Measurements from ENCODE around the gene TTC28.

Gene TTC28

DNA sequence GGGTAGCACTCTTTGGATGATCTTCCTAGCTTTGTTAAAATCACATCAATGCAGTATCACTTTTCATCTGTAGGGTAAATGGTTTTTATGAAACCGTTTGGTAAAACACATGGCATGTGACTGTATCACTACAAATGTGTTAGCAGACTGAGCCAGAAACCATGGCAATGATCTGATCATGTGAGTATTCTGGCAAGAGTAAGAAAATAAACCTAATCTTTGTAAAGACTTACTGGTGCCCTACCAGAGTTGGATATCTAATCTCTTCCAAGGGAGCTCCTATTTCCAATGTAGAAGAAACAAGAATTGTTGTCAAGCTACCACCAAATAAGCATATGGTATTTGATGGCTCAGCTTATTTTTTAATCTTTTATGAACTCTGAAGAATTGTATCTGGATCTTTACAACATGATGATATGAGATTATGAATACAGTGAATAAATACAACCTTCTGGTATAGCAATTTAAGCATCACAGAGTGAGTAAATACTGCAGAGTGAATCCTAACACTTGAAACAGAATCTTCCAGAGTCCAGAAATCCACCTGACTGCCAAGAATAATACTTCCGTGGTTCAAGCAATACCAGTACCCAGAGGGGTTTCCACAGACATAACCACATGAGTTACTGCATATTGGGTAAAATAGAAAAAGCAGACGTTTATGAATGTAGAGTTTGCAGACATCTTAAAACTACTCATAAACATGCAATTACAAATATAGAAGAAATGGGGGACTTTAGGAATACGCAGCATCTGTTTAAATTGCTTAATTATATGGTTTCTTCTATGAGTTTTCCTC lies 238.8 kb downstream of the TTC28 start:
- no peak for DNase-seq (ENCODE audit: low read depth)

DNA sequence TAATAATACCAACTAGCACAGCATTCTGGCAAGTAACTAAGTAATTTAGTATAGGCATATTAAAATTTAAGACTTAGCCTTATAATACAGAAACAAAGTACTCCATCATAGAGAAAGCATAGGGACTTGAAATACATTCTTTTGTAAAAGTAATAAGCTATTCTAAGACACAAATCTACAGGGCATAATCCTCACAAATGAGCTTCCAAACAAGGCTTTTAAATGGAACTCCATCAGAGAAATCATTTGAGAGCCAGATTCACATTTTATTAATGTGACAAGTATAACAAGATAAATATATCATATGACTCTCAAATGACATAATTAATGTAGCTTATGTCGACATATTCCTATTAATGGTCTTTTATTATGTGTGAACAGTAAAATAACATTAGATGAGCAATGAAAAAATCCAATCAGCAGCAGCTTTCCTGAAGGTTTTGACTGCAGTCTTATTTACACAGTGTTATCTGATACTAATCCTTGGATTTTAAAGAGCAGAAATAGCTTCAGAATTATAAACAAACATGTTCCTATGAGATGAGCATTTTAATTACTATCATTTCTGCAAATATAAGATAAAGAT lies 241.4 kb downstream of the TTC28 start:
- DNase-seq (ENCODE audit: low read depth), result no peak

DNA sequence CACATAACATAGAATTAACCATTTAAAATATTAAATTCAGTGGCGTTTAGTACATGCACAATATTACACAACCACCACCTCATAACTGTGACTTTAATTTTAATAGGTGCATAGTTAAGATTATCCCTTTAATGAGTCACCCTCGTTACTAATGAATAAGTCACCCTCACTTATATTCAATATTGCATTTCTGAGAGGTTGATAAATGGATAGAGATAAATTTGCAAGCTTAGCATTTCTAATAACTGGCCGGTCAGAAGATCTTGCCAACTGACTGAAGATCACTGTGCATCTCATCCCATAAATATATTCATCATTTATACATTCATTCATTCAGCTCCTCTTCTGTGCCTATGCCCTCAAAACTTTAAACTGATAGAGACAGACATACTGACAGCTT lies 243.7 kb downstream of the TTC28 start:
- no peak for DNase-seq (ENCODE audit: low read depth)

DNA sequence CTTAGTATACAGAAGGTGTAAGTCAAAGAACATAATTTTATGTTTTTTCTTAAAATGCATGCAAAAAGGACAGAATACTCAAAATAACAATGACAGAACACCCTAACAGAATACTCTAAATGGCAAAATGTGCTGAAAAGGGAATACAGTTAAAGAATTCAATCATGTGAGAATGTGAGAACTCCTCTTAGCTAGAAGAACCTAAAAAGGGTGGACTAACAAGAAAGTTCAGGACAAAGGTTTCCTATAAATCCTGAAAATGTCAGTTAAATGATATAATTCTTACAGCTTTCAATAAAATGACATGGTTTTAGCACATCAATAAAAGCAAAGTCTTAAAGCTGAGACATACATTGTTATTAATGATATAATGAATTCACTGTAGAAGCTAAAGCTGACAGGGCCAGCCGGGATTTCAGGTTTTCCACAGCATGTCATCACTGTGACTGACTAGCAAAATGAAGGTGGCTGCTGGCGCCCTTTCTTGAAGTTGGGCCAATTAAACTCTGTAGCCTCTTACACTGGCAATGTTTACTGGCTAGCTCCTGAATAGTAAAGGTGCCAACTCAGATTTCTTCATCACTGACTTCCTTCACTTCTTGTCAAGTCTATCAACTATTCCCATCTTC lies 244.4 kb downstream of the TTC28 start:
- DNase-seq (ENCODE audit: low read depth), result no peak

DNA sequence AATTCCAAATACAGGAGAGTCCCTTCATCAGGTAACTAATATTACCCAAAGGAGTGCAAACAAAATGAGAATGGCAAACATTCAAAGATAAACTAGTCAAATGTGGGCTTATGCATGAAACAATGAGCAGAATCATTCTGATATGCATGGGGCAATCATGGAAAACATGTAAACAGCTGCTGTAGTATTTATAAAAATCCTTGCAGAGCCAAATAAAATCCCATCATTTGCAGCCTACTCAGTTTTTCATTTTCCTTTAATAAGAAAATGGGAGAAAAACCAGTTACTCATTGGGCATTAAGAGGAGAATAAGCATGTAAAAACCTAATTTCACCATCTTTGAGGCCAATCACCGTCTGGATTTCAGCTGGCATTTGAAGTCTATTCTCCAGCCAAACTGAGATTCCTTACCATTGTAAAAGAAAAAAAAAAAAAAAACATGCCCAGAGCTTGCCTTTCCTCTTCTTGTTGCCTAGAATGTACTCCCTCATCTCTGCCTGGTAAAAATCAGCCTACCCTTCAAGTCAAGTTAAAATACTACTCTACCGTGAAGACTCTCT lies 249.1 kb downstream of the TTC28 start:
- DNase-seq (ENCODE audit: low read depth), result no peak

DNA sequence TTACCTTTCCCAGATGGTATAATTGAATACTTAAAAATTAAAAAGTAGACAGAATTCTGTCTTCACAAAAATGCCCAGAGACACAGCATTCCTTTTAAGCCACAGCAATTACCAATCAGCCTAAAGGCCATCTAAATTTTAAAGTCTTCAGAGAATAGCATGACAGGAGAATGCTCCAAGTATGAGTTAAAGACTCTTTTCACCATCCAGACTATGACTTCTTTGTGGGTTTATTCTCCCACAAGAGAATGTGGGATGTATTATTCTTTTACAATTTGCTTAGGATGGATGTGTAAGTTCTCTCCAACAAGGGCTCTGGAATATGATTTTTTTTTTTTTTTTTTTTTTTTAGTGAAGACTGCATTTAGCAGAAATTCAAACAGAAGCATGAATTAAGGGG lies 249.9 kb downstream of the TTC28 start:
- DNase-seq (ENCODE audit: low read depth), result no peak

DNA sequence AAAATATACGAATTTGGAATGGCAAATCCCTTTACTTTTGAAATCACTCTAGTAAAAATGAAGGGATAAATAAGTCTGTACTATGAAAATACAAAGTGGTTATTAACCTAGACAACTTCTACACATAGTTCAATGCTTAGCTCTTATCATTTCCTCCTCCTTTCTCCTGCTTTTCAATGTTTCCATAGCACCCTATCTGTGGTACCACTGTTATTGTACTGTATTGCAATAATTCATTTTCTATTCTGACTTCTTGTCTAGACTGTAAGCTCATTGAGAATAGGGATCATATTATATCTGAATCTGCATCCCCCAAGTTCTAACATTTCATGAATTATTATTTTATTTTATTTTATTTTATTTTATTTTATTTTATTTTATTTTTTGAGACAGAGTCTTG lies 251.4 kb downstream of the TTC28 start:
- DNase-seq (ENCODE audit: low read depth), result no peak

DNA sequence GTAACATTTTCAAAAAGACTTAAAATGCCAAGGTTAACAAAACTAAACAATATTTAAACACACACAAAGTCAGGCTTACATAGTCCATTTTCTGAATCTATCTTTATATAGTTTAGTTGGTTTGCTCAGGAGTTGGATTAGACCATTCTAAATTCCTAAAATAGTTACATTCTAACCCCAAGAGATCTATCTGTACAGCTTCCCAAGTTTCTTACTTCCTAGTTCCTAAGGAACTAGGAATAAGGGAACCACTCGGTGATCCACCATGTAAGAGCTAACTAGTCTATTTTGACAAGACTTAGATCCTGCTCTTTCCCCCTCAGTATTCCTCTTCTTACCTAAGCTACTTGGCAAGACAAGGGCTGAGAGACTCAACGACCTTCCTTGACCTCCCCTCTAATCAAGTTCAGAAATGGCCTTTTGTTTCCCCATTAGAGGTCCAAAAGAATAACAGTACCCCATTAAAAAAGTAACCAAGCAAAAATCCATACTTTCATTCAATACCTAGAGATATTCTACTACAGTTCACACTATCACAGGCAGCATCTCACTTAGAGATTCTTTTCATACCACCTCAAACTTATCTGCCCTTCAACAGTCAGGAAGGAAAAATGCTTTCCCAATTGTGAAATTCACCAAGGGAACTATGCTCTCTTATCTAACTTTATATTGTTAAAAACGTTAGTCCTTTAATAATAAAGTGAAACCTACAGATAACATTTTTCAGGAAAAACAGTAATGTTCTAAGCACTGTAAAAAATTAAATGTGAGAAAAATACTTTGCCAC lies 253.1 kb downstream of the TTC28 start:
- DNase-seq (ENCODE audit: low read depth), result no peak

DNA sequence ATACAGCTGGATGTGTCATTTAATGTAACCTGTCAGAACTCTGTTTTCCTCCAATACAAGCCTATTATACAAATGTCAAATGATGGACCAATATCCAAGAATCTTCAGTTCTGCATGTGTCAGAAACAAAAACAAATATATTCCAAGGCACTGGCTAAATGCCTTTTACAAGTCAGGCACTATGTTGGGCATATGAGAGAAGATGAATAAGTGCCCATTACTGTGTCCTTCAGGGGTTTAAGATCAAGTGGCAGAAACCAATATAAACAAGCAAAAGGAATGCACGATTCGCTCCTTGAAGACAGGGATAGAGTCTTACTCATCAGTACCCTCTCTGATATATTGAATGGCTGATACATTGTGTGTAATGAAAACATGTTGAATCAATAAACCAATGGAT lies 254.4 kb downstream of the TTC28 start:
- DNase-seq (ENCODE audit: low read depth), result no peak

DNA sequence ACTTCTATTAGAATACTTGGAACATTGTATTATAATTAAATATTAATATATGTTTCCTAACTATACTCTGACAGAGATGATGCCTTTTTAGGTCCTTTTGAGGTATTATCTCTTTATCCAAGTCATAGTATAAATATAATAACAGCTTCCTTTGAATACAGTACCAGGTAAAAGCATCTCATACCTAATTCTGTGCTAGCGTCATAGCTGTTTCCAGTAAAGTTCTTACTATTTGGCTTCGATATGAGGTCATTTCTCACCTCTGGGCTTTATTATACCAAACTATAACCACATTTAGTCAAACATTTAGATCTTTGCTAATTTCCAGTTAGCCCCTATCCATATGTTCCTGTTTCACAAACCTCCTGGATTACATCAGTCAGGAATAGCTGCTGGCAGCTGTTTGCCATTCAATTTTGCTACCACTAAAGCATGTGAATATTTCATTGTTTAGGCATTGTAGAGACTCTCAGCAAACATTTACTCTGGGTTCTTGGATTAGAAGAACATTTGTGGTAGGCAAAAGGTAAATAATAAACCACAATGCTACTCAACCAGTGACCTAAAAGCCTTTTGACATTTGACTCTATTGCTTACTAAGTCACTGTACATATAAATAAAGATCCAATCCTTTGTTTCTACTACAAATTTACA lies 255.1 kb downstream of the TTC28 start:
- DNase-seq (ENCODE audit: low read depth), result no peak

DNA sequence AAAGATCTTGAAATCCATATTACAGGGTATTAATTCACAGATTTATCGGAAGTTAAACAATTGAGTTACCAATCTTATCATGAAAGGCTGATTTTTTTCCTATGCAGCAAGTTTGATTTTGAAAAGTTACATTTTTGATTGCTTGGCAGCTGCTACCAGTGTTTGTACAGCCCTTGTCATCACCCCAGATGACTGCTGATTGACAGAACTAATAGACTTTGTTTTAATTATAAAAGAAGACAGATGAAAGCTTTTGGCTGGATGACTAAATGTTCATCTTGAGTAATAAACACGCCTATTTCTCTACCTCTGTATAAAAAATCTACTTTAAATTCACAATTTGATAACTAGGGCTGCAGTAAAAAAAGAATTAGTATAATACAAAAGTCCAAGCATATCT lies 259.7 kb downstream of the TTC28 start:
- DNase-seq (ENCODE audit: low read depth), result no peak

DNA sequence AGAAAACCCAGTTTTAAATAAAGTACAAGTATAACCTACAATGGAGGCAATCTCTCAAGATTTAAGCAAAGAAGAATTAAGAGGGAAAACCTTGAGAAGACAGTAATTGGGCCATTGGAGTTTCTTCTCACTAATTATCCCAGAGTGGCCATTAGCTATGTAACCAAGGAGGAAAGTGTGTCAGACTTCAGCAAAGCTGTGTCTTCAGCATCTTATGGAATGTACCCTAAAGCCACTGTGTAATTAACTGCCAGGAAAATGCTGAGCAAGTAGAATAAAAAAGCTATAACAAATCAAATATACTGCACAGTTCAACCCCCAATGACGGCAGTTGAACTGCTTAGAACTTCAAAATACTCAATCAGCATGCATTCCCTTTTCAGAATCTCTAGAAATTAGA lies 261.6 kb downstream of the TTC28 start:
- no peak for DNase-seq (ENCODE audit: low read depth)

DNA sequence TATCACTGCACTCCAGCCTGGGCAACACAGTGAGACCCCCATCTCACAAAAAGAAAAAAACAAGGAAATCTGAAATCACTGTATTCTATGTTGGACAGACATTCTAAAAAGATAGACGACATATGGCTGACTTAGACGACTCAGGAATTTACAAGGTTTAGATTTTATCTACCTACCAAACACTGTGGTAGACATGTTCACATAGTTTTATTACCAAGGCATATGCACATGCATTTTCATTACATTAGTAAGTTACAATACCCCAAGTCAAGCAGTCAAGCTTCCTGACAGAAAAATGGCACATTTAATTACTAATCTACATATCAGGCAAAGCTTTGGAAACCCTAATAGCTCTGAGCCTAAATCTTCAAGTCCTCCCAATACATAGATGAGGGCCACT lies 262.2 kb downstream of the TTC28 start:
- DNase-seq (ENCODE audit: low read depth), result no peak

DNA sequence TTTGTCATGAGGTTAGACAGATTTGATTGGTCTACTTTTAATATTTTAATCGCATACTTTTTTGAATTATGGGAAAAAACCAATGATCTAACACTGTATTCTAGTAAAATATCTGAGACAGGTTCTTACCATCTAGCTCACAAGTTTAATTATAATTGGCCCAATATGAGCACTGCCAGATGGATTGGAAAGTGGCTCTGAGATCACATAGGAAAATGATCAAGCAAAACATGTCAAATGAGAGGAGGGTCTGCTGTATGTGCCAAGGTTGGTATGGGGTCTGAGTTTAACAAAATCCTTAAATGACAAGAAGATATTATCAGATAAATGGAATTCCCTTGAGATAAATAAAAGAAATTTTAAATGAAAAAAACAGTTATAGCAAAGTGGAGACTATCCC lies 264.7 kb downstream of the TTC28 start:
- no peak for DNase-seq (ENCODE audit: low read depth)

DNA sequence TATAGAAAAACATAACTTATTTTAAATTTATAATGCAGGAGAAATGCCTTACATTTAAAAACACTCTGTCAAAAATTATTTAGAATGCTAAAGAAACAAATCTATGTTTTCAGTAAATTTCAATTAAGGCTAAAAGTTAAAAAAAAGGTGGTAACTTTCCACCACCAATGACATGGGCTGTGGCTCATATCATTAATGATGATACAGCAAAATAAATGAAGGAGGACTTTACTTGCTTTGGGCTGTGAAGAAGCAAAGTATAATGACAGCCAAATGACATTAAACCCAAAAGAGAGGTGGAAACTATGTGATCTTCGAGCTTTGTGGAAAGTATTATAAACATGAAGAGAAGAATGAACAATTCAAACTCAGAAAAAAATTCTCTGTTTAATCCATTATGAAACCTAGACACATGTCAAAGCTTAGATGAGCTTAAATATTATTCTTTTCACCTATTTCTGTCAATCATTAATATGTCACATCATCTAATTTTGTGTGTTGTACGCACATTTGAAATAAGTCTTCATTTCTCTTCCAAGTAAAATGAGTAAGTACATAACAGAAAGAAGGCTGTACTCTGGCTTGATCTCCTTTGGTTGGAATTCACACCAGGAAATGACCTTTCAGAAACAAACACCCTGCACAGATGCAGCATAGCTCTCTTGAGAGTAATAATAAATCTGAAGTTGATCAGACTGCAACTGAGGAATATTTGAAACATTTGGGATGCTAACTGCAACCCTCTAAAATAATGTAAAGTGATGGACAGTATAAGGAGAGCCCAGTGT lies 265.8 kb downstream of the TTC28 start:
- DNase-seq (ENCODE audit: low read depth), result no peak

DNA sequence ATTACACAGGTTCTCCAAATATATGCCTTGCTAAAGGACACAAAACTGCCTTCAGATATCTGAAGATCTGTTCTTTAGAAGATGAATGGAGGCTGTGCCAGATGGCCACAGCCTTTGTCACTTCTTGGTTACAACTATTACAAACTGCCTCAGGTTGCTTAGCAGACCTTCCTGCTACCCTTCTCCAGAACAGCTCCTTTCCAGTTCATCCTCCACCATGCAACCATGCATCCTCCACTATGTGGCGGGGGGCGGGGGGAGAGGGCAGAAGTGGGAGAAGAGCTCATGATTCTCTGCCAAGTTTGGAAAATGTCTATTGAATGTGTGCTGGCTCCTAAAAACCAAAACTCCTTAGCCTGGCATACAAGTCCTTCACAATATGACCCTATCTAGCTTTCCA lies 267.5 kb downstream of the TTC28 start:
- DNase-seq (ENCODE audit: low read depth), result no peak

DNA sequence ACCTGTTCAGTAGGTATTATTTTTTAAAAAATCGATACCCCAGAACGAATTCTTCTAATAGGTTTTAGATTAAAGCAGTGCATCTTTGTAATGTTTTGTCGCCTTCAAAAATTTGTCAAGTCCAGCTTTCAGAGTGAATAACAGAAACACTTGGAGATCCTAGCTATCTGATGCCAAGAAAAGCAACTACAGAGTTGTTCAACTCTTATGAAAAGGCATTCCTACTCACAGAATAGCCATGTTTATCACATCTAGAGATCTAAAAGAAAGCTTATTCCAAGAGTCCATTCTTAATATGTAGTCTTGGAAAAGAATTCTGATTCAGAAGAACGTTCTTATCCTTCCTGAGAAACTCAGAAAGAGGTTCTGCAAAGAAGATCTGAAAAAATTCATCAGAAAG lies 268.5 kb downstream of the TTC28 start:
- no peak for DNase-seq (ENCODE audit: low read depth)

DNA sequence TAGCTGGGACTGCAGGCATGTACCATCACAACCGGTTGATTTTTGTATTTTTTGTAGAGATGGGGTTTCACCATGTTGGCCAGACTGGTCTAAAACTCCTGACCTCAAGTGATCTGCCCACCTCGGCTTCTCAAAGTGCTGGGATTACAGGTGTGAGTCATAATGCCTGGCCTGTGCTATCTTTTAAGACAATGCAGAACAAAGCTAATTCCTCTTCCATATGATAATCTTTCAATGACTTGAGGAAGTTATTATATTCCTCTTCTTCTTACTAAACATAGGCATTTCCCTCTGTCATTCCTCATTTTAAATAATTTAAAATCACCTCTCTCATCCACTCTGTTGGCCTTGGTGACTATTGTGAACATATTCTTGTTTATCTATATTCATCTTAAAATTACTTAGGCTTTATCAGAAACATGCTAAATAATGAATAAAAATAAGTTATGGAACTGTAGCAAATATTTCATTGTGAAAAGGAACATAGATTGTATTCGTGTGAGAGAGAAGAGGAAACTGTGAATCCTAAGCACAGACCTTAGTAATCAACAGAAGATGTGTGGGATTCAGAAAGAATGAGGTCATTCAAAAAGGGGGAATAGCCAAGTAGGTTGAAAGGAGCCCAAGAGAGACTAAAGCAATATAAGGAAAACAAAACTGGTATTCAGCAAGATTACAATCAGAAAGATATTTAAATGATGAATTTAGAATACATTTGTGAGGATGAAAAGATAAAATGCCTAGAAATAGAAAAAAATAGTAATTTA lies 269.4 kb downstream of the TTC28 start:
- no peak for DNase-seq (ENCODE audit: low read depth)

DNA sequence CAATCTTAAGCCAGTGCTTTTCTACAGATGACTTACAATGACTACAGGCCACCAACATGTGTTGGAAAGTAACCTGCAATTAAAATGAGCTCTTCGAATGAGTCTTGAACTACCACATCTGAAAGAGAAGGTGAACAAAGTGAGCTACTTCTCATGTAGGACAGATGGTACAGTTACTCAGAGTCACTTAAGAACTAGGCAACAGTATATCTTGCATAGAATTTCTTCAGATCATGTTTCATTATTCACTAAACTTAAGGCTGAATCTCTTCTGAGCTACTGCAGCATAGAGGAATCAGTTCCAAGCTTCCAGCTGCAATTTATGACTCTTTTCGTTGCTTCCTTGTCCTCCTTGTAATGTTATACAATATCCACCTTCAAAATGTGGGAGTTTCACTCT lies 270.9 kb downstream of the TTC28 start:
- DNase-seq (ENCODE audit: low read depth), result no peak

DNA sequence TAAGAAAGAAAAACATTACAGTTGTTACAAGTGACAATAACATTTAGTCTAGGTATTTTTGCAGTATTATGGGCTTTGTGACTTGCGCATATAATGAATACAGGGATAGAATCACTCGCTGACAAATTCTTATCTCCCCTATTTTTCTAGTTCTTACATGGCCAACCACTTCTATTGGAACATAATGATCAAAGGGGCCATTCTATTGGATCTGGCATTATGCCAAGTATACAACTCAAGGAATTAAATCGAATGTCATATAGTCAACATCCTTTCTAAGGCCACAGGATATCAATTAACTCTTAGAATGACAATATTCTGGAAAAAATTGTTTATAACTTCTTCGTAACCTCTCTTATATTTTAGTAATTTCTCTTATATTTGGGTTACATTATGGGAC lies 272.0 kb downstream of the TTC28 start:
- DNase-seq (ENCODE audit: low read depth), result no peak

All from activated T-helper 1 cell treated with Interleukin-2 at 50 U/mL for 16 hours (primary cell).